ENCODE results near the gene CTR9.

Gene CTR9

DNA sequence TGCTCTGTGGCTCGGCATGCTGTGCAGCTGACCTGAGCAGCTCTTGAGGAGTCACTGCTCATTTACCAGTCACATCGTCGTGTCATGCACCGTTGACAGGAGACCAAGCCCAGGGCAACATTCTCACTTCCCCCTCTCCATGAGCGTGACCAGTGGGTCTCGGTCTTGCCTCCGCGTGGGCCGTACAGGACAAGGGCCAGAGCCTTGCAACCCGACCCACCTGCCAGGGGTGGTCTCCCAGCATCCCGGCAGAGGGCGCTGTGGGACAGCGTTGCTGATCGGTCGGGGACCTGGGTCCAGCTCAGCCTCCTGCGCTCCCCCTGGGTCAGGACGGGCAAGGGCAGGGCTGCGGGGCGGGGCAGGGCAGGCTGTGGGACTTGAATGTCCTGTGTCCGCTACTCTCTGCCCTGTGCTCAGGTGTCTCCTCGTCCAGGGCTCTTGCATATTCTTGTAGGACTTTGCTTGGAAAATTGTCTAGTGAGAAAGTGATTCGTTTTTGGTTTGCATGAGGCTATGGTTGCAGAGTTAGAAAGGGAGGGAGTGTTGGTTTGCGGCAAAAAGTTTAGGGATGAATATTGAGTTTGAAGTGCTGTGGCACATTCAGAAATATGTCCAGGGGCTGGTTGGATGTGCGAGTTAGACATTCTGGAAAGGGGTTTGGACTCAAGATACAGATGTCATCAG, 41.5 kb downstream of the CTR9 start:
- no peak for DNase-seq (ENCODE audit: low read depth, low spot score)
- CTCF ChIA-PET: interaction anchor here (0.6 to 6.6 kb wide), 41 partner anchors 10 to 995 kb away, joined by 3 to 79 read pairs (median 5); partner anchors contain the start of genes EIF4G2 and ZBED5
- no peak overlapping the region; the same call in 1 of the 2 replicates for H3K4me3 ChIP-seq (ENCODE audit: low read depth, low read length)
- POLR2A ChIA-PET: interaction anchor here (0.8 to 3.4 kb wide), 6 partner anchors 11 to 228 kb away, joined by 3 to 36 read pairs (median 4); partner anchors contain the start of genes EIF4G2 and ZBED5
- TF ChIP-seq, protein P1, sequence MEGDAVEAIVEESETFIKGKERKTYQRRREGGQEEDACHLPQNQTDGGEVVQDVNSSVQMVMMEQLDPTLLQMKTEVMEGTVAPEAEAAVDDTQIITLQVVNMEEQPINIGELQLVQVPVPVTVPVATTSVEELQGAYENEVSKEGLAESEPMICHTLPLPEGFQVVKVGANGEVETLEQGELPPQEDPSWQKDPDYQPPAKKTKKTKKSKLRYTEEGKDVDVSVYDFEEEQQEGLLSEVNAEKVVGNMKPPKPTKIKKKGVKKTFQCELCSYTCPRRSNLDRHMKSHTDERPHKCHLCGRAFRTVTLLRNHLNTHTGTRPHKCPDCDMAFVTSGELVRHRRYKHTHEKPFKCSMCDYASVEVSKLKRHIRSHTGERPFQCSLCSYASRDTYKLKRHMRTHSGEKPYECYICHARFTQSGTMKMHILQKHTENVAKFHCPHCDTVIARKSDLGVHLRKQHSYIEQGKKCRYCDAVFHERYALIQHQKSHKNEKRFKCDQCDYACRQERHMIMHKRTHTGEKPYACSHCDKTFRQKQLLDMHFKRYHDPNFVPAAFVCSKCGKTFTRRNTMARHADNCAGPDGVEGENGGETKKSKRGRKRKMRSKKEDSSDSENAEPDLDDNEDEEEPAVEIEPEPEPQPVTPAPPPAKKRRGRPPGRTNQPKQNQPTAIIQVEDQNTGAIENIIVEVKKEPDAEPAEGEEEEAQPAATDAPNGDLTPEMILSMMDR (IDR thresholded peaks at IDR 0.05; ENCODE audit: insufficient read depth, low read length, missing control alignments): peak; percentile 99

DNA sequence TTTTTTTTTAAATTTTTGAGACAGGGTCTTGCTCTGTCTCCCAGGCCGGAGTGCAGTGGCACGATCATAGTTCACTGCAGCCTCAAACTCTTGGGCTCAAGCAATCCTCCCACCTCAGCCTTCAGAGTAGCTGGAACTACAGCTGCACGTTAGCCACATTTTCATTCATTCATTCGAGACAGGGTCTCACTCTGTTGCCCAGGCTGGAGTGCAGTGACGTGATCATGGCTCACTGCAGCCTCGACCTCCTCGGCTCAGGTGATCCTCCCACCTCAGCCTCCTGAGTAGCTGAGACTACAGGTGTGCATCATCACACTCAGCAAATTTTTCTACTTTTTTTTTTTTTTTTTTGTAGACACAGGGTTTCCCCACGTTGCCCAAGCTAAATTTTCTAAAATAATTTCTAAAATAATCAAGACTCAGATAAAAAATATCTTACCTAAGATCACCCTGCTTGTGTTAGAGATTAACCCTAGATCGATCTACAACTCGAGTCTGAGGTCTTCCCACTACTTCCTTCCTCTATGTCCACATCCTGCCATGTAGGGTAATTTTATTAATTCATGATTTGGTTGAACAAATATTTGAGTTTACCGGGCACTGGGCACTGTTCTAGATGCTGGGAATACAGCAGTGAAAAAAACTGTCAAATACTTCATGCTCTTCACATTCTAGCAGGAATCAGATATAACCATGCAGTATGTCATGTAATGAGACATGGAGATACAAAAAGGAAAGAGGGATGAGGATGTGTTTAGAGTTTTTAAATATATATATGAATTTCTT, 42.6 kb downstream of the CTR9 start:
- TF ChIP-seq, protein P1 (IDR thresholded peaks at IDR 0.05; ENCODE audit: insufficient read depth, low read length, missing control alignments): no peak
- H3K4me3 ChIP-seq (ENCODE audit: low read depth, low read length): no peak overlapping the region
- ChIA-PET CTCF (interaction anchor here (0.6 to 6.6 kb wide), 32 partner anchors 9 to 994 kb away, joined by 3 to 79 read pairs (median 6); partner anchors contain the start of gene EIF4G2), POLR2A (interaction anchor here (0.6 to 3.4 kb wide), 7 partner anchors 9 to 227 kb away, joined by 3 to 36 read pairs (median 4); partner anchors contain the start of genes EIF4G2 and ZBED5)
- no peak for DNase-seq (ENCODE audit: low read depth, low spot score)

DNA sequence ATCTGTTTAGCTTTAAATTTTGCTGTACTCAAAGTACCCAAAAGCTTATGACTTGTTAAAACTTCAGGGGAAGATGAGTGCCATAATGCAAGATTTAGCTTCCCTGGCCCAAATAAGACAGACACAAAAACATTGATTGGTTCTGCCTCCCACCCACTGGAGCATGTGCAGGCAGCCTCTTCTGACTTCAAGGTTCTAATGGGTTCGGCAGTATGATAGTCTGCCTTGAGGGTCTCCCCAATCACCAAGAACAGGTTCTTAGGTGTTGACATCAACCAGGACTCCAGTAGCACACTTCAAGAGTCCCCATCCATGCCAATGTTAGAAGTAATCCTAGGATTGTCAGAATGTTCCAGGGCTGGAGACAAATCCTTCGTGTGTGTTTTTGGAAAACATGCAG, 45.1 kb downstream of the CTR9 start:
- H3K4me3 ChIP-seq (ENCODE audit: low read depth, low read length): no peak overlapping the region
- CTCF ChIA-PET: interaction anchor here (0.9 to 1.6 kb wide), 3 partner anchors 12 to 225 kb away, joined by 3 to 7 read pairs (median 3); no protein-coding TSS in a partner anchor
- POLR2A ChIA-PET: interaction anchor here (0.9 to 2.1 kb wide), 5 partner anchors 9 to 216 kb away, joined by 3 to 37 read pairs (median 6); partner anchors contain the start of genes EIF4G2 and ZBED5
- TF ChIP-seq, protein P1 (IDR thresholded peaks at IDR 0.05; ENCODE audit: insufficient read depth, low read length, missing control alignments): no peak
- DNase-seq (ENCODE audit: low read depth, low spot score): no peak

DNA sequence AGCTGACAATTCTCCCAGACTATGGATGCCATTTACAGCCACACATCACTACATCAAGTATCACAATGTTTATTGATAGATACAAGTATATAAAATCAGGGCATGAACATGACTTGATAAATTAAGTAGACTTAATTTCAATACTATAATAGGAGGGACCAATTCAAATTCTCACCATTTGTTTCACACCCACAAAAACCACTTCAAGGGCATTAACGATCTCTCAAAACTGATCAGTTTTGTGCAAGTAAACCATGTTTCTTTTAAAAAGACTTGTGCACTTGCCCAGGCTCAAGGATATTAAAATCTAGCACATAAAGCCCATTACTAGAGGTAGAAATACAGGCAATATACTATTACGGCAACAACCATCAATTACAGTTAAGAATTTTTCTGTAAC, 46.0 kb downstream of the CTR9 start:
- H3K4me3 ChIP-seq (ENCODE audit: low read depth, low read length): no peak overlapping the region
- ChIA-PET POLR2A (interaction anchor here (1.9 to 2.1 kb wide), 2 partner anchors 8 to 11 kb away, joined by 6 to 37 read pairs; partner anchors contain the start of gene EIF4G2), CTCF (interaction anchor here (1.1 kb wide), 1 partner anchor 16 kb away, joined by 3 read pairs; no protein-coding TSS in a partner anchor)
- no peak for DNase-seq (ENCODE audit: low read depth, low spot score)
- TF ChIP-seq, protein P1 (IDR thresholded peaks at IDR 0.05; ENCODE audit: insufficient read depth, low read length, missing control alignments): no peak

DNA sequence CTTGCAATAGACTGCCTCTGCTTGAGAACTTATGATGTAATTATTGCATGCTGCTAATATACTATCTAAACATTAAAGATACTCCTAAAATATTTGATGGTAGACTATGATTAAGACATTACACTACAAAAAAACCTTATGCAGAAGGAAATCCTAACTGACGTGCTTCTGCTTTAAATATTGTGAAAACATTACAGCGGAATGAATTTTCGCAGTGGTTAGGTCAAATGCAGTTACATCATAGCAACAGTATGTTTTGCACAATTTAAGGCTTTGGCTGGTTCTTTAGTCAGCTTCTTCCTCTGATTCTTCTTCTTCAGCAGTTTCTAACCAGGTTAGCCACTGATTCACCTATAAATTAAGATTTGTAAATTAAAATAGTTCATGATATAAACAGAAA, 46.5 kb downstream of the CTR9 start:
- CTCF ChIA-PET: no interaction called here
- H3K4me3 ChIP-seq (ENCODE audit: low read depth, low read length): no peak overlapping the region
- DNase-seq (ENCODE audit: low read depth, low spot score): no peak
- TF ChIP-seq, protein P1 (IDR thresholded peaks at IDR 0.05; ENCODE audit: insufficient read depth, low read length, missing control alignments): no peak
- POLR2A ChIA-PET: interaction anchor here (1.4 to 3.2 kb wide), 2 partner anchors 11 to 22 kb away, joined by 3 to 40 read pairs; partner anchors contain the start of gene EIF4G2
